ENCODE measurements around the gene ARHGDIA.

DNA sequence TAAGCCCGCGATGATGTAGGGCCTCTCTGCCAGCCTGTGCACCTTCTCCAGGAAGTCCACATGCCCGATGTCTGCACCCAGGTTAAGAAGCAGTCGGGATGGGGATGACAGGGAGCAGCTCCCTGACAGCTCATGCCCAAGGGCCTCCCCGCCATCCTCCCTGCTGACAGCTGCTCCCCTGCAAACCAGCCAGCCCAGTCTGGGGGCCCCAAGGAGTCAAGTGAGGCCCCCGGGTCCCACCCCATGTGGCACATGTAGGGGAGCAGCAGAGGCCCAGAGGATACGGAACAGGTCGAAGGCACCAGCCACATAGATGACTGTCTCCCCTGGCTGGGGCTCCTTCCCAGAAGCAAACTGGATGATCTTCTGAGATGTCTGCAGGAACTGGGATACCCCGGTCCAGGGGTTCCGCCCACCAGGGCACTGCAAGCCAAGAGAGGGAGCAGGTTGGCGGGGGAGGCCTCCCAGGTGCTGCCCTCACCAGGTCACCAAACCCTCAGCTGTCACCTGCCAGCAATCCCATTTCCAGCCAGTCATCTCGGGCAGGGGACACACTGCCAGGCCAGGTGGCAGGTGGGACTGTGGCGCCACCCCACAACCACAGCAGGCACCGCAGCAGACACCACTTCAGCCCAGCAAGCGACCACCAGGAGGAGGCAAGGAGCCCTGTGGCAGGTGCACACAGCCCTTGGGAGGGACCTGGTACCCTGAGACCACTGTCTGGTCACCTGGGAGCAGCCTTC lies 35.5 kb upstream of the ARHGDIA start:
- no peak for TF ChIP-seq CTCF (conservative IDR thresholded peaks at IDR 0.05 in 1 of 2, IDR thresholded peaks at IDR 0.05 in 1 of 2; ENCODE audit: extremely low read depth in 1 of 2, insufficient read depth in 1 of 2, low read depth in 1 of 2, low read length in 2 of 2)
- TF ChIP-seq EZH2 (IDR thresholded peaks at IDR 0.05; ENCODE audit: borderline replicate concordance, low read length), result no peak

Data from mammary epithelial cell (primary cell).